ENCODE measurements around the gene SDC3.

SDC3 gene

GRCh38 chr1:30866594-30866993, 42.0 kb downstream of the SDC3 start:
- Histone ChIP-seq H3K4me2 (ENCODE audit: insufficient read depth, low read length) (no peak overlapping the region), H3K4me1 (ENCODE audit: insufficient read depth, low read length) (no peaks in the 10 kb centered on the region), H3K27me3 (ENCODE audit: insufficient read depth, low read length, poor library complexity) (peaks cover 9% of the 10 kb centered on the region), H4K20me1 (ENCODE audit: insufficient read depth, low read length) (no peaks in the 10 kb centered on the region), H2AFZ (ENCODE audit: low read depth, low read length) (no peak overlapping the region), H3K9me3 (ENCODE audit: insufficient read depth, low read length, severe bottlenecking) (no peaks in the 10 kb centered on the region), H3K36me3 (ENCODE audit: insufficient read depth, low read length) (no peaks in the 10 kb centered on the region), H3K4me3 (ENCODE audit: low read depth in 1 of 2, low read length in 2 of 2) (no peak overlapping the region), H3K79me2 (ENCODE audit: insufficient read depth, low read length) (no peaks in the 10 kb centered on the region), H3K9ac (ENCODE audit: low read depth, low read length) (no peak overlapping the region), H3K27ac (ENCODE audit: low read length) (no peak overlapping the region)
- ATAC-seq (ENCODE audit: insufficient read depth, low read depth) (no peak), DNase-seq (no peak)
- TF ChIP-seq EZH2 (IDR thresholded peaks at IDR 0.05; ENCODE audit: borderline replicate concordance, low read depth, low read length, severe bottlenecking) (no peak), CTCF (IDR thresholded peaks at IDR 0.05; ENCODE audit: borderline replicate concordance, extremely low read depth, low read length, poor library complexity, severe bottlenecking) (no peak)

GRCh38 chr1:30864681-30865080, 43.9 kb downstream of the SDC3 start:
- Histone ChIP-seq H3K4me1 (ENCODE audit: insufficient read depth, low read length) (no peaks in the 10 kb centered on the region), H3K36me3 (ENCODE audit: insufficient read depth, low read length) (no peaks in the 10 kb centered on the region), H3K9me3 (ENCODE audit: insufficient read depth, low read length, severe bottlenecking) (no peaks in the 10 kb centered on the region), H3K79me2 (ENCODE audit: insufficient read depth, low read length) (no peaks in the 10 kb centered on the region), H3K4me2 (ENCODE audit: insufficient read depth, low read length) (no peak overlapping the region), H3K27ac (ENCODE audit: low read length) (no peak overlapping the region), H2AFZ (ENCODE audit: low read depth, low read length) (no peak overlapping the region), H3K4me3 (ENCODE audit: low read depth in 1 of 2, low read length in 2 of 2) (no peak overlapping the region), H4K20me1 (ENCODE audit: insufficient read depth, low read length) (no peaks in the 10 kb centered on the region), H3K9ac (ENCODE audit: low read depth, low read length) (no peak overlapping the region), H3K27me3 (ENCODE audit: insufficient read depth, low read length, poor library complexity) (peaks cover 13% of the 10 kb centered on the region)
- DNase-seq (no peak), ATAC-seq (ENCODE audit: insufficient read depth, low read depth) (no peak)
- no peak for TF ChIP-seq EZH2 (IDR thresholded peaks at IDR 0.05; ENCODE audit: borderline replicate concordance, low read depth, low read length, severe bottlenecking)
- no peak for TF ChIP-seq CTCF (IDR thresholded peaks at IDR 0.05; ENCODE audit: borderline replicate concordance, extremely low read depth, low read length, poor library complexity, severe bottlenecking)

- Histone ChIP-seq H3K27me3 (ENCODE audit: insufficient read depth, low read length, poor library complexity) (peaks cover 14% of the 10 kb centered on the region), H3K4me1 (ENCODE audit: insufficient read depth, low read length) (no peaks in the 10 kb centered on the region), H3K4me2 (ENCODE audit: insufficient read depth, low read length) (no peak overlapping the region), H2AFZ (ENCODE audit: low read depth, low read length) (no peak overlapping the region), H3K4me3 (ENCODE audit: low read depth in 1 of 2, low read length in 2 of 2) (no peak overlapping the region), H3K36me3 (ENCODE audit: insufficient read depth, low read length) (no peaks in the 10 kb centered on the region), H3K9me3 (ENCODE audit: insufficient read depth, low read length, severe bottlenecking) (no peaks in the 10 kb centered on the region), H3K79me2 (ENCODE audit: insufficient read depth, low read length) (no peaks in the 10 kb centered on the region), H3K9ac (ENCODE audit: low read depth, low read length) (no peak overlapping the region), H3K27ac (ENCODE audit: low read length) (no peak overlapping the region), H4K20me1 (ENCODE audit: insufficient read depth, low read length) (no peaks in the 10 kb centered on the region)
- ATAC-seq (ENCODE audit: insufficient read depth, low read depth) = no peak
- TF ChIP-seq EZH2 (IDR thresholded peaks at IDR 0.05; ENCODE audit: borderline replicate concordance, low read depth, low read length, severe bottlenecking) = no peak
- no peak for TF ChIP-seq CTCF (IDR thresholded peaks at IDR 0.05; ENCODE audit: borderline replicate concordance, extremely low read depth, low read length, poor library complexity, severe bottlenecking)
- DNase-seq = no peak
Measured at GRCh38 chr1:30863858-30864604, 44.5 kb downstream of the SDC3 start.
